DND-41 (cell line): ENCODE results near the gene FREM1.

ENCODE experiments used
- EZH2 ChIP-seq: IDR thresholded peaks from 3 replicates; pipeline ENCODE4 v1.6.1; 2012; ENCODE audit warnings: borderline replicate concordance, low read depth, mild to moderate bottlenecking, moderate library complexity, low read length, inconsistent platforms; ENCODE audit not compliant: severe bottlenecking
- TF ChIP-seq, protein P1 (sequence below): IDR thresholded peaks from 2 replicates; pipeline ENCODE4 v1.5.1; 2012; ENCODE audit warnings: borderline replicate concordance, low read length, moderate library complexity, mild to moderate bottlenecking; ENCODE audit not compliant: poor library complexity, severe bottlenecking; ENCODE audit errors: extremely low read depth

GRCh38 chr9:14932641-14933040, 22.4 kb upstream of the FREM1 start:
- TF ChIP-seq, protein P1, sequence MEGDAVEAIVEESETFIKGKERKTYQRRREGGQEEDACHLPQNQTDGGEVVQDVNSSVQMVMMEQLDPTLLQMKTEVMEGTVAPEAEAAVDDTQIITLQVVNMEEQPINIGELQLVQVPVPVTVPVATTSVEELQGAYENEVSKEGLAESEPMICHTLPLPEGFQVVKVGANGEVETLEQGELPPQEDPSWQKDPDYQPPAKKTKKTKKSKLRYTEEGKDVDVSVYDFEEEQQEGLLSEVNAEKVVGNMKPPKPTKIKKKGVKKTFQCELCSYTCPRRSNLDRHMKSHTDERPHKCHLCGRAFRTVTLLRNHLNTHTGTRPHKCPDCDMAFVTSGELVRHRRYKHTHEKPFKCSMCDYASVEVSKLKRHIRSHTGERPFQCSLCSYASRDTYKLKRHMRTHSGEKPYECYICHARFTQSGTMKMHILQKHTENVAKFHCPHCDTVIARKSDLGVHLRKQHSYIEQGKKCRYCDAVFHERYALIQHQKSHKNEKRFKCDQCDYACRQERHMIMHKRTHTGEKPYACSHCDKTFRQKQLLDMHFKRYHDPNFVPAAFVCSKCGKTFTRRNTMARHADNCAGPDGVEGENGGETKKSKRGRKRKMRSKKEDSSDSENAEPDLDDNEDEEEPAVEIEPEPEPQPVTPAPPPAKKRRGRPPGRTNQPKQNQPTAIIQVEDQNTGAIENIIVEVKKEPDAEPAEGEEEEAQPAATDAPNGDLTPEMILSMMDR, result no peak
- no peak for TF ChIP-seq EZH2
